Duodenal mucosa (tissue), 2 donors: Measurements from ENCODE around the gene CUL1.

Experiments used
- H3K27ac ChIP-seq: one replicate; pipeline ENCODE4 v1.7.0; 2013; ENCODE audit warnings: low read depth, low read length
- H3K27me3 ChIP-seq, 2 donors: one replicate each; pipeline ENCODE4 v1.7.0; 2013; ENCODE audit warnings: low read length in 2 of 2, control low read depth in 1 of 2; ENCODE audit not compliant: insufficient read depth in 2 of 2, control insufficient read depth in 1 of 2
- H3K36me3 ChIP-seq, 2 donors: one replicate each; pipeline ENCODE4 v1.7.0; 2013; ENCODE audit warnings: low read length in 2 of 2, control low read depth in 1 of 2; ENCODE audit not compliant: insufficient read depth in 2 of 2, control insufficient read depth in 1 of 2
- H3K4me1 ChIP-seq, 2 donors: one replicate each; pipeline ENCODE4 v1.7.0; 2013; ENCODE audit warnings: low read length in 2 of 2, control low read depth in 1 of 2; ENCODE audit not compliant: insufficient read depth in 2 of 2, control insufficient read depth in 1 of 2
- H3K4me3 ChIP-seq, 2 donors: one replicate each; pipeline ENCODE4 v1.7.0; 2013; ENCODE audit warnings: low read length in 2 of 2, low read depth in 1 of 2
- H3K9ac ChIP-seq, 2 donors: one replicate each; pipeline ENCODE4 v1.7.0; 2013; ENCODE audit warnings: low read length in 2 of 2, low read depth in 1 of 2
- H3K9me3 ChIP-seq, 2 donors: one replicate each; pipeline ENCODE4 v1.7.0; 2013; ENCODE audit warnings: low read length in 2 of 2, control low read depth in 1 of 2; ENCODE audit not compliant: control insufficient read depth in 1 of 2

Gene CUL1

GRCh38 chr7:148747274-148747673, 48.6 kb downstream of the CUL1 start:
- no peak overlapping the region for H3K4me3 ChIP-seq
- no peaks in the 10 kb centered on the region for H3K4me1 ChIP-seq
- H3K27me3 ChIP-seq, result no peaks in the 10 kb centered on the region
- no peak overlapping the region for H3K27ac ChIP-seq
- H3K9me3 ChIP-seq, result no peaks in the 10 kb centered on the region
- H3K9ac ChIP-seq, result no peak overlapping the region
- peaks cover 0 to under 1% of the 10 kb centered on the region in 2 donors for H3K36me3 ChIP-seq

GRCh38 chr7:148750442-148751355, 52.0 kb downstream of the CUL1 start:
- Histone ChIP-seq H3K9ac (no peak overlapping the region), H3K4me3 (no peak overlapping the region), H3K9me3 (no peaks in the 10 kb centered on the region), H3K27ac (no peak overlapping the region), H3K27me3 (no peaks in the 10 kb centered on the region), H3K4me1 (no peaks in the 10 kb centered on the region), H3K36me3 (peaks cover 0 to 6% of the 10 kb centered on the region in 2 donors)

- Histone ChIP-seq H3K4me3 (no peak overlapping the region), H3K27ac (no peak overlapping the region), H3K36me3 (peaks cover 4 to 17% of the 10 kb centered on the region in 2 donors), H3K4me1 (no peaks in the 10 kb centered on the region), H3K27me3 (no peaks in the 10 kb centered on the region), H3K9me3 (no peaks in the 10 kb centered on the region), H3K9ac (no peak overlapping the region)
These were observed 54.5 kb downstream of the CUL1 start for GRCh38 chr7:148753224-148753623.

DNA sequence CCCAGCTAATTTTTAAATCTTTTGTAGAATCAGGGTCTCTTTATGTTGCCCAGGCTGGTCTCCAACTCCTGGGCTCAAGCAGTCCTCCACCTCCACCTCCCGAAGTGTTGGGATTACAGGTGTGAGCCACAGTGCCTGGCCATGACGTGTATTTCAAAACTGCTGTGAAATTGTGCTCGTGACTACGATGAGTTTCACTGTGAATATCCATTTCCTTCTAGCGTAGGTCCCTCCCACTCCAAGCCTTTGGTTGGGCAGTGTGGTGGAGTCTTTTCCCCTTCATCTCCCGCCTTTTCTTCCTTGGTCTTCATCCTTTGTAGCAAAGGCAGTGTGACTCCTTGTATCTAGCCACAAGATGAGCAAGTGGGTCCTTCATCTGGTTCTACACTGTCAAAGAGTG, 56.2 kb downstream of the CUL1 start:
- H3K36me3 ChIP-seq, result peaks cover 9 to 28% of the 10 kb centered on the region in 2 donors
- H3K4me3 ChIP-seq, result no peak overlapping the region
- no peaks in the 10 kb centered on the region for H3K4me1 ChIP-seq
- H3K27ac ChIP-seq, result no peak overlapping the region
- H3K9me3 ChIP-seq, result no peaks in the 10 kb centered on the region
- no peak overlapping the region for H3K9ac ChIP-seq
- no peaks in the 10 kb centered on the region for H3K27me3 ChIP-seq

DNA sequence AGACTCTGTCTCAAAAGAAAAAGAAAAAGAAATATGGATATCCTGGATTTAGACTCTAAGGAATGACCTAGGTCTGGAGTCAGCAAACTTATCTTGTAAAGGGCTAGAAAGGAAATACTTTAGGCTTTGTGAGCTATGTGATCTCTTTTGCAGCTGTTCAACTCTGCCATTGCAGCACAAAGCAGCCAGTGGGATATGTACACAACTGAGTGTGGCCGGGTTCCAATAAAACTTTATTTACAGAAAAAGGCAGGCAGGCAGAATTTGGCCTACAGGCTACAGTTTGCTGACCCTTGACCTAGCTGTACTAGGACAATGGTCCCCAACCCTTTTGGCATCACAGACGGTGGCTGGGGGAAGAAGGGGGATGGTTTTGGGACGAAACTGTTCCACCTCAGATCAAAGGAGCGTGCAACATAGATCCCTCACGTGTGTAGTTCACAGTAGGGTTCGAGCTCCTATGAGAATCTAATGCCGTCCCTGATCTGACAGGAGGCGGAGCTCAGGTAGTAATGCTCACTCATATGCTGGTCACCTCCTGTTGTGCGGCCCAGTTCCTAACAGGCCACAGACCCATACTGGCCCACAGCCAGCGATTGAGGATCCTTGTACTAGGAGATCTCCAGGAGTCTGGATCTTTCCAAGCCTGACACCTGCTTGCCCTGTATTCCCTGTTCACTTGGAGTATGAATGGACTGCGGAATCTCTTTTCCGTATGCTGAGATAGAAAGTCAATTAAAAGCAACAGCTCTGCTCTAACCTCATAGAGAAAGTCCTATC, 63.0 kb downstream of the CUL1 start:
- Histone ChIP-seq H3K9ac (no peak overlapping the region), H3K9me3 (no peaks in the 10 kb centered on the region), H3K27me3 (no peaks in the 10 kb centered on the region), H3K4me3 (no peak overlapping the region), H3K27ac (no peak overlapping the region), H3K36me3 (peaks cover 21 to 38% of the 10 kb centered on the region in 2 donors), H3K4me1 (no peaks in the 10 kb centered on the region)

- H3K4me1 ChIP-seq, result no peaks in the 10 kb centered on the region
- no peak overlapping the region for H3K27ac ChIP-seq
- peaks cover 28 to 36% of the 10 kb centered on the region in 2 donors for H3K36me3 ChIP-seq
- H3K9me3 ChIP-seq, result no peaks in the 10 kb centered on the region
- no peaks in the 10 kb centered on the region for H3K27me3 ChIP-seq
- H3K9ac ChIP-seq, result no peak overlapping the region
- H3K4me3 ChIP-seq, result no peak overlapping the region
These were observed 64.9 kb downstream of the CUL1 start for GRCh38 chr7:148763622-148764021.

DNA sequence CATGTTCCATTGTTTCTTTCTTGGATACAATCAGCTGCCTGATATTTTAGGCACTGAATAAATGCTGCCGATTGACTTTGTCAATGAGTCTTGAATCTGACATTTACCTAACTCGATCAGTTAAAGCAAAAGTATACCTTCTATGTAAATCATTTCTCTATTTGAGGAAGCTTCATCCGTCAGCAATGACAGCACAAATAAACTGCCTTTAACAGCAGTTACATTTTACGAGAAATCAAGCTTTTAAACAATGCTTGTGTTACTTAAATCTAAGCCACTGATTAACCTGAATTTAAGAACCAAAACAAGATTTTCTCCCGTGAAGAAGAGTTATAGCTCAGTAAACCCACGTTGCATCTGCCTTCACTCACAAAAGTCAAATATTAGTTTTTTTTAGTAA, 71.3 kb downstream of the CUL1 start:
- Histone ChIP-seq H3K27ac (no peak overlapping the region), H3K9me3 (no peaks in the 10 kb centered on the region), H3K9ac (no peak overlapping the region), H3K4me1 (no peaks in the 10 kb centered on the region), H3K4me3 (no peak overlapping the region), H3K27me3 (no peaks in the 10 kb centered on the region), H3K36me3 (peaks cover 37 to 62% of the 10 kb centered on the region in 2 donors)

GRCh38 chr7:148772297-148773089, 73.8 kb downstream of the CUL1 start:
- peaks cover 28 to 64% of the 10 kb centered on the region in 2 donors for H3K36me3 ChIP-seq
- no peaks in the 10 kb centered on the region for H3K27me3 ChIP-seq
- no peak overlapping the region for H3K27ac ChIP-seq

DNA sequence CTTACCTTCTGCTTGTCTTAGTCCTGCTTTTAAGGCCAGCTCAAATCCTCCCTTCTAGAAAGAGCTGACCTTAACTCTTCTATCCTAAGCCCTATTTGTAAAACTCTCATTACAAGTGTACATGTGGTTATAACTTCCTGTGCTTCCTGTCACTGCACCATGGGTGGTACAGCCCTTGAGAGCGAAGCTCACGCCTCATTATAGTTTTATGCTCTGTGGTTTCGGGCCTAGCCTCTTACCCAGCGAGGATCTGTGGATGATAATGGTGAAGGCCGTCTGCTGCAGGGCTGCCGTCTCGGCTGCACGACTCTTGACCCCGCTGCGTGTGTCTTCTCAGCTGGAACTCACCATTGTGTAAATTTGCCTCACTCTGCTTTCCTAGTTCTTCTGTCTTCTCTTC, 74.6 kb downstream of the CUL1 start:
- no peak overlapping the region for H3K9ac ChIP-seq
- no peaks in the 10 kb centered on the region for H3K4me1 ChIP-seq
- no peak overlapping the region for H3K4me3 ChIP-seq
- H3K27me3 ChIP-seq, result no peaks in the 10 kb centered on the region
- no peaks in the 10 kb centered on the region for H3K9me3 ChIP-seq
- H3K27ac ChIP-seq, result no peak overlapping the region
- peaks cover 22 to 63% of the 10 kb centered on the region in 2 donors for H3K36me3 ChIP-seq

More at GRCh38 chr7:148772297-148773089, 73.8 kb downstream of the CUL1 start:
- no peaks in the 10 kb centered on the region for H3K4me1 ChIP-seq
- no peak overlapping the region for H3K9ac ChIP-seq
- no peak overlapping the region for H3K4me3 ChIP-seq
- H3K9me3 ChIP-seq, result no peaks in the 10 kb centered on the region
